Retinal pigment epithelial cell (primary cell): ENCODE results near the gene LHX5.

Source experiments
- DNase-seq: peaks from one replicate; pipeline ENCODE4 v3.0.0-alpha.2; 2010; ENCODE audit warnings: low read depth
- H3K4me3 ChIP-seq: 2 replicates; pipeline ENCODE4 v1.5.1; 2011; ENCODE audit warnings: mild to moderate bottlenecking, low read length, control low read depth, moderate library complexity
- CTCF ChIP-seq: conservative IDR thresholded peaks from 2 replicates; pipeline ENCODE4 v1.5.1; 2011; ENCODE audit warnings: low read depth, low read length, control low read depth, inconsistent platforms

LHX5 gene

GRCh38 chr12:113471619-113472171, at the start of gene LHX5:
LHX5 (minus strand) TSS chr12:113471871; CDS start chr12:113471498, 373 bp downstream.
- no peak for DNase-seq
- no peak for TF ChIP-seq CTCF

GRCh38 chr12:113519464-113520307, 48.0 kb upstream of the LHX5 start:
- DNase-seq, result no peak
- no peak overlapping the region for H3K4me3 ChIP-seq
- TF ChIP-seq CTCF, result no peak

More at GRCh38 chr12:113471619-113472171, at the start of gene LHX5:
- H3K4me3 ChIP-seq, result no peak within 1 kb of the TSS

- no peak for TF ChIP-seq CTCF
- no peak overlapping the region for H3K4me3 ChIP-seq
- DNase-seq, result no peak
Observed at GRCh38 chr12:113515082-113515856, 43.6 kb upstream of the LHX5 start.

GRCh38 chr12:113514602-113515001, 42.9 kb upstream of the LHX5 start:
- no peak overlapping the region for H3K4me3 ChIP-seq
- DNase-seq, result no peak
- no peak for TF ChIP-seq CTCF

GRCh38 chr12:113512568-113512967, 40.9 kb upstream of the LHX5 start:
- H3K4me3 ChIP-seq, result no peak overlapping the region
- no peak for DNase-seq
- no peak for TF ChIP-seq CTCF

- no peak overlapping the region for H3K4me3 ChIP-seq
- DNase-seq, result no peak
- TF ChIP-seq CTCF, result no peak
Observed at GRCh38 chr12:113506867-113507266, 35.2 kb upstream of the LHX5 start.

- no peak for DNase-seq
- TF ChIP-seq CTCF, result no peak
- H3K4me3 ChIP-seq, result no peak overlapping the region
Observed at GRCh38 chr12:113505941-113506340, 34.3 kb upstream of the LHX5 start.
